GM12875 (cell line): ENCODE measurements around the gene CROCC2.

Experiments
- H3K4me3 ChIP-seq: one replicate; pipeline ENCODE4 v1.5.1; 2011; ENCODE audit warnings: low read depth, low read length, control low read depth
- TF ChIP-seq, protein P1 (sequence below): IDR thresholded peaks from 2 replicates; pipeline ENCODE4 v1.5.1; 2011; ENCODE audit warnings: low read depth, mild to moderate bottlenecking, control low read depth, inconsistent platforms, low read length, moderate library complexity, borderline replicate concordance; ENCODE audit not compliant: insufficient read depth

The CROCC2 gene

DNA sequence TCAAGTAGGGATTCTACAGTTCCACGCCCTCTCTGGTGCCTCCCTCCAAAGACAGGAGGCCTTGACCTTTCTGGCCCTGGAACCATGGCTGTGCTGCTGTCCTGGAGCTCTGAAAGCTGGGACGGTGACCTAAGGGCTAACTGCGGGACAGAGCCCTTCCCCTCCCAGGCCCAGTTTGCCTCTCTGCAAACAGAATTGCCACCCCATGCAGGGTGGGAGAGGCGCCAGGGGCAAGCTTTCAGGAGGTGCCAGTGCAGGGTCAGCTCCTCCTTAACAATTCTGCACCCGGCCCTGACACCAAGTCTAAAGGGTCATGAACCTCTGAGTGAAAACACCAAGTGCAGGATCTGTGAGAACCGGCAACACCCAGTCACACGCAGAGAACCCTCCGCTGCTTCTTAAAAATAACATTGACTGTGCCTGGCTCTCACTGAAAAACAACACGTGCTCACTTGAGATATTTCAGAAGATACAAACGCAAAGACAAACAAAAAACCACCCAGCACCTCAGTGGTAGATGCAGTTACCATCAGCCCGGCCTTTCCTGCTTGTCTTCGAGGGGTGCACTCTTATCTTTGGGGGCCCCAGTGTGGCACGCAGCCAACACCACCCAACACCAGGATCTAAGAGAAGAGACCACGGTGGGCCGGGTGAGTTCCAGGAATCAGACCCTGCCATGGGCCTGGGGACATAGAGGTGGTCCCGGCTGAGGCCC lies 91.2 kb downstream of the CROCC2 start:
- TF ChIP-seq, protein P1, sequence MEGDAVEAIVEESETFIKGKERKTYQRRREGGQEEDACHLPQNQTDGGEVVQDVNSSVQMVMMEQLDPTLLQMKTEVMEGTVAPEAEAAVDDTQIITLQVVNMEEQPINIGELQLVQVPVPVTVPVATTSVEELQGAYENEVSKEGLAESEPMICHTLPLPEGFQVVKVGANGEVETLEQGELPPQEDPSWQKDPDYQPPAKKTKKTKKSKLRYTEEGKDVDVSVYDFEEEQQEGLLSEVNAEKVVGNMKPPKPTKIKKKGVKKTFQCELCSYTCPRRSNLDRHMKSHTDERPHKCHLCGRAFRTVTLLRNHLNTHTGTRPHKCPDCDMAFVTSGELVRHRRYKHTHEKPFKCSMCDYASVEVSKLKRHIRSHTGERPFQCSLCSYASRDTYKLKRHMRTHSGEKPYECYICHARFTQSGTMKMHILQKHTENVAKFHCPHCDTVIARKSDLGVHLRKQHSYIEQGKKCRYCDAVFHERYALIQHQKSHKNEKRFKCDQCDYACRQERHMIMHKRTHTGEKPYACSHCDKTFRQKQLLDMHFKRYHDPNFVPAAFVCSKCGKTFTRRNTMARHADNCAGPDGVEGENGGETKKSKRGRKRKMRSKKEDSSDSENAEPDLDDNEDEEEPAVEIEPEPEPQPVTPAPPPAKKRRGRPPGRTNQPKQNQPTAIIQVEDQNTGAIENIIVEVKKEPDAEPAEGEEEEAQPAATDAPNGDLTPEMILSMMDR = no peak
- no peak overlapping the region for H3K4me3 ChIP-seq

DNA sequence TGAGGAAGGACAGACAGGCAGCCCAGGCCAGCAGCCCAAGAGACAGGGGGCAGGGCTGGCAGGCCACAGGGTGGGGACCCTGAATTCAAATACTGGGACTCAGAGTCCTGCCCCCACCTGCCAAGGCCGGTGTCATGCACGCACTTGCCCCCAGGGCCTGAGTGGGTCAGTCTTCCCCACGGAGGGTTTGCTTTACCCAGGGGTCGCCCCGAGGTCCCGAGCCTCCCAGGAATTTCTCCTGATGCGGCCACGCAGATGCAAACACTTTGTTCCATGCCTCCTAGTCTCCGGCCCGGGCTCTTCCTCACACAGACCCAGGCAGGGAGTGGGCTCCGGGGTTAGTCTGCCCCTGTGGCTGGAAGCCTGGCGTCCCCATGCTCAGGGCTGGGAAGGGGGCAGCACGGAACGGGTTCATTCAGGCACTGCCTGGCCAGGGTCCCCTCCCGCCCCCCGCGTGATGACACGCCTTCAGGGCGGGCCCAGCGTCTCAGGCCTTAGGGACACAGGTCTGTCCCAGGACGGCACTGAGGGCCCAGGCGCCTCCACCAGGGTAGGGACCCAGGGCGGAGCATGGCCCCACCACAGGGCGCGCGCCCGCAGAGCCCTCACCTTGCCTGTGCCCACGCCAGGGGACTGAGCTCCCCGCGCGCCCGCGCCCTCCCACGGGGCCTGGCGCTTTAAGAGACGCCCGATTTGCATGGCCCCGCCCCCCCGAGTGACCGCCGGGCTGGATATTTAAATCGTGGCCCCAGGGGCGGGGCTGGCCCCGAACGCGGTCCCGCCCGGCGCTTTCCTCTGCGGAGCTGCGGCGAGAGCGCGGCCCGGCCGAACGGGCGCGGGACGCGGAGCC lies 91.9 kb downstream of the CROCC2 start, which contains the start of gene SNED1:
Gene SNED1 (plus strand): TSS at position 763 of the 850 bp plus-strand sequence. CDS start 220 bp downstream, outside the sequence.
- H3K4me3 ChIP-seq = no peak within 1 kb of the TSS
- TF ChIP-seq, protein P1 = no peak

DNA sequence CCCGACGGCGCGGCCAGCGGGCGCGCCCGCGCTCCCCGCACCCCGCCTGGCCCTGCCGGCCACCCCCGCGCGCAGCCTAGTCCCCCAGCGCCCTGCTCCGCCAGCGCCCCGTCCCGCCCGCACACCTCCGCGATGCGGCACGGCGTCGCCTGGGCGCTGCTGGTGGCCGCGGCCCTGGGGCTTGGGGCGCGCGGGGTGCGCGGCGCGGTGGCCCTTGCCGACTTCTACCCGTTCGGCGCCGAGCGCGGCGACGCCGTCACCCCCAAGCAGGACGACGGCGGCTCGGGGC lies 92.5 kb downstream of the CROCC2 start:
- TF ChIP-seq, protein P1 = no peak
- H3K4me3 ChIP-seq = no peak overlapping the region

DNA sequence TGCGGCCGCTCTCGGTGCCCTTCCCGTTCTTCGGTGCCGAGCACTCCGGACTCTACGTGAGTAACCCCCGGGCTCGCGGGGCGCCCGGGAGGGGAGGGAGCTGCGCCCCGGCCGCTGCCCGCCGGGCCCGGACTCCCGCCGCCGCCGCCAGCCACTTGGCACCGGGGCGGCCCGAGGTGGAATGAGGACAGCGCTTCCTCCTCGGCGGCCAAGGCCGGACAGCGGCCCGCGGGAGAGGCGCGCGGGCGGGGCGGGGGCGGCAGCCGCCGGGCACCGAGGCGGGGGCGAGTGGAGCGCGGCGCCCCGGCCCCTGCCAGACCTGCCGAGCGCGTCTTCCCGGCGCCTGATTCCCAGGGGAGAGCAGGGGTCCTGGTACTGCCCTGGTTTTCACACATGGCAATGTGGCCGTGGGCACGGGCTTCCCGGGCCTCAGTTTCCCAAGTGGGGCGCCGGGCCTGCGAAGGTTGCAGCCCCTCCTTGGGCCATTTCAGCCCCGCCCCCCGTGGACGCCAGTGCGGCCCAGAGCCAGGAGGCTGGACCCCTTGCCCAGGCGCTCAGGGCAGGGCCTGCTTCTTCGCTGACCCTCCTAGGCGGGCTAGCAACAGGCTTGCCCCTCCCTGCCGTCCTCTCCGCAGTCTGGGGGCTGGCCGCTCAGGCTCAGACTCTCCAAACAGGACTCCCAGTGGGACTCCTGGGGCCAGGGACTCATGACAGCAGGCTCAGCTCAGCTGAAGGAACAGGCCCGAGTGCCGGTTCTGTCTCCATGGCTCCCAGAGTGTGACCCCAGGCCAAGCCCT lies 93.1 kb downstream of the CROCC2 start:
- TF ChIP-seq, protein P1 = no peak
- no peak overlapping the region for H3K4me3 ChIP-seq

DNA sequence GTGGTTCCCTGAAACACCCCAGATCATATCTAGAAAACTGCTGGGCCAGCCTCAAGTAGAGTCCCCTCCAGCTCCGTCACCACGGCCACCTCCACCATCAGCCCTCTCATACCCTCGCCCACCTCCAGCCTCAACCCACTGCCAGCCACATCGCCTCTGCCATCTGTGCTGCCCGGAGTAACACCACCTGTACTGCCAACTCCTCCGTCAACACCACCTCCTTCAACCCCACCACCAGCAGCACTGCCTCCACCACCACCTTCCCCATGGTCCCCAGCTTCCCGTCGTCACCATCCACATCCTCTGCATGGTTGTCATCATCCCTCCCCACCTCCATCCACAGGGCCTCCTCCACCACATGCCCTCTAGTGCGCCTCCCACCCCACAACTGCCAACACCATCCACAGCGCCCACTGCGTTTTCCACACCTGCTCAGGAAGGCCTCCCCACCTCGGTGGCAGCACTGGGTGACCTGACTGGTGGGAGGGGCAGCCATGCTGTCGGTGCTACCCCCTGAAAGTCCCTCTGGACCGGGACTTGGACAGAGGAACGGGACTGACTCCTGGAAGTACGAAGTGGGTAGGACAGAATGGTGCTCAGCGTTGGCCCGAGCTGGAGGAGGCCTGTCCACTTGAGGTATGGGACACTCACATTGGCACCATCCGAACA lies 93.9 kb downstream of the CROCC2 start:
- TF ChIP-seq, protein P1 = no peak

DNA sequence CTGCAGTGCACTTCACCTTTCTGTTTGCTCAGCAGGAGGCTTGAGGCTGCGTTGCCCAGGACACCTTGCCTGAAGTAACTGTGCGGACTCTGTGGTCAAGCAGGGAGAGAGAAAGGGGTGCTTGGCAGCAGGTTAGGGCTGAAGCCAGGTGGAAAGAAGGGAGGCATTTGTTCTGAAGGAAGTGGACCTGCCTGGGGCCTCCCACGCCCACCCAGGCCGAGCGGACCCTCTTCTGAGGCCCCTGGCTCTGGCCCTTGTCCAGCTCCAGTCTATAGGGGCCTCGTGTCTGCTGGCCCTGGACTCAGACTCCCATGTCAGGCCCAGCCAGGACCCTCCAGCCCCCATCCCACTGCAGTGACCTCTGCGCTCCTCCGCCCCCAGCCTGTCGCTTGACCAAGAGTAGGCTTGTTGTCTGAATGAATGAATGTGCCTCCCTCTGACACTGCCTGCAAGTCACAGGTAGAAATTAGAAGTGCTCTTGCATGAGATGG lies 94.7 kb downstream of the CROCC2 start:
- H3K4me3 ChIP-seq = no peak overlapping the region
- TF ChIP-seq, protein P1 = no peak

More for the DNA sequence above, 93.9 kb downstream of the CROCC2 start:
- H3K4me3 ChIP-seq = no peak overlapping the region
